NT2/D1 (cell line): Measurements from ENCODE around the gene PIK3AP1.
"Not testable (repeated sequence)": the region's sequence is repeated elsewhere in the genome, so short reads cannot be mapped to it uniquely, and the experiment has no call there.

Experiments used
- DNase-seq: peaks from one replicate; pipeline ENCODE4 v3.0.0-alpha.2; 2011; ENCODE audit warnings: low read depth, low spot score
- H3K27me3 ChIP-seq: 2 replicates; pipeline ENCODE4 v1.6.0; 2011; ENCODE audit warnings: mild to moderate bottlenecking; ENCODE audit not compliant: insufficient read length, insufficient read depth
- H3K36me3 ChIP-seq: 2 replicates; pipeline ENCODE4 v1.6.1; 2011; ENCODE audit warnings: mild to moderate bottlenecking, low read length, mixed read lengths; ENCODE audit not compliant: insufficient read depth, insufficient read length
- H3K4me1 ChIP-seq: 2 replicates; pipeline ENCODE4 v1.5.1; 2011; ENCODE audit not compliant: insufficient read depth, insufficient read length
- H3K4me3 ChIP-seq: 2 replicates; pipeline ENCODE4 v1.5.1; 2011; ENCODE audit warnings: low read depth; ENCODE audit not compliant: insufficient read length
- H3K9ac ChIP-seq: 2 replicates; pipeline ENCODE4 v1.6.0; 2011; ENCODE audit warnings: low read depth; ENCODE audit not compliant: insufficient read length
- H3K9me3 ChIP-seq: 2 replicates; pipeline ENCODE4 v1.5.1; 2011; ENCODE audit warnings: mild to moderate bottlenecking, low read length; ENCODE audit not compliant: insufficient read depth
- SUZ12 ChIP-seq: IDR thresholded peaks from 2 replicates; pipeline ENCODE4 v1.6.1; 2011; ENCODE audit not compliant: insufficient read length, insufficient read depth; ENCODE audit errors: extremely low read depth
- YY1 ChIP-seq: IDR thresholded peaks from 2 replicates; pipeline ENCODE4 v1.6.1; 2011; ENCODE audit not compliant: insufficient read length, insufficient read depth
- ZNF274 ChIP-seq: IDR thresholded peaks from 2 replicates; pipeline ENCODE4 v1.6.1; 2011; ENCODE audit warnings: mild to moderate bottlenecking, low read depth, low read length

PIK3AP1 gene

GRCh38 chr10:96584474-96584873 is 135.8 kb downstream of the PIK3AP1 start:
- DNase-seq, result no peak
- peaks cover 2% of the 10 kb centered on the region for H3K4me1 ChIP-seq
- H3K9me3 ChIP-seq, result no peaks in the 10 kb centered on the region
- H3K27me3 ChIP-seq, result no peaks in the 10 kb centered on the region
- H3K9ac ChIP-seq, result no peak overlapping the region
- H3K4me3 ChIP-seq, result no peak overlapping the region
- peaks cover 3% of the 10 kb centered on the region for H3K36me3 ChIP-seq
- TF ChIP-seq SUZ12 (no peak), ZNF274 (no peak), YY1 (no peak)

GRCh38 chr10:96584035-96584434 is 136.3 kb downstream of the PIK3AP1 start:
- no peaks in the 10 kb centered on the region for H3K27me3 ChIP-seq
- no peaks in the 10 kb centered on the region for H3K9me3 ChIP-seq
- H3K4me1 ChIP-seq, result peaks cover 2% of the 10 kb centered on the region
- no peak overlapping the region for H3K4me3 ChIP-seq
- no peak overlapping the region for H3K9ac ChIP-seq
- peaks cover 3% of the 10 kb centered on the region for H3K36me3 ChIP-seq
- TF ChIP-seq SUZ12, result no peak
- TF ChIP-seq ZNF274, result no peak
- TF ChIP-seq YY1, result no peak
- no peak for DNase-seq

- no peaks in the 10 kb centered on the region for H3K4me1 ChIP-seq
Measured at GRCh38 chr10:96579133-96579532, 141.2 kb downstream of the PIK3AP1 start.

GRCh38 chr10:96578633-96579032 is 141.7 kb downstream of the PIK3AP1 start:
- no peaks in the 10 kb centered on the region for H3K4me1 ChIP-seq
- no peak overlapping the region for H3K4me3 ChIP-seq
- H3K36me3 ChIP-seq, result peaks cover 24% of the 10 kb centered on the region
- DNase-seq, result no peak
- TF ChIP-seq ZNF274 (no peak), SUZ12 (no peak), YY1 (no peak)
- no peaks in the 10 kb centered on the region for H3K27me3 ChIP-seq
- no peak overlapping the region for H3K9ac ChIP-seq
- no peaks in the 10 kb centered on the region for H3K9me3 ChIP-seq

More at GRCh38 chr10:96579133-96579532, 141.2 kb downstream of the PIK3AP1 start:
- no peak for DNase-seq
- TF ChIP-seq ZNF274 (no peak), SUZ12 (no peak), YY1 (no peak)
- Histone ChIP-seq H3K9ac (no peak overlapping the region), H3K4me3 (no peak overlapping the region), H3K36me3 (peaks cover 24% of the 10 kb centered on the region), H3K9me3 (no peaks in the 10 kb centered on the region), H3K27me3 (no peaks in the 10 kb centered on the region)

GRCh38 chr10:96578022-96578421 is 142.3 kb downstream of the PIK3AP1 start:
- no peak for DNase-seq
- H3K4me1 ChIP-seq, result no peaks in the 10 kb centered on the region
- no peak overlapping the region for H3K9ac ChIP-seq
- no peak overlapping the region for H3K4me3 ChIP-seq
- TF ChIP-seq YY1 (no peak), SUZ12 (no peak), ZNF274 (no peak)
- peaks cover 24% of the 10 kb centered on the region for H3K36me3 ChIP-seq
- no peaks in the 10 kb centered on the region for H3K27me3 ChIP-seq
- H3K9me3 ChIP-seq, result no peaks in the 10 kb centered on the region

GRCh38 chr10:96577069-96577468 is 143.2 kb downstream of the PIK3AP1 start:
- Histone ChIP-seq H3K9me3 (no peaks in the 10 kb centered on the region), H3K36me3 (peaks cover 28% of the 10 kb centered on the region), H3K4me3 (no peak overlapping the region), H3K27me3 (no peaks in the 10 kb centered on the region), H3K9ac (no peak overlapping the region), H3K4me1 (no peaks in the 10 kb centered on the region)
- TF ChIP-seq SUZ12, result no peak
- TF ChIP-seq ZNF274, result no peak
- TF ChIP-seq YY1, result no peak
- DNase-seq, result no peak

- H3K27me3 ChIP-seq, result no peaks in the 10 kb centered on the region
- H3K4me3 ChIP-seq, result no peak overlapping the region
- H3K9me3 ChIP-seq, result no peaks in the 10 kb centered on the region
- no peak for TF ChIP-seq SUZ12
- TF ChIP-seq YY1, result no peak
- TF ChIP-seq ZNF274, result no peak
- H3K9ac ChIP-seq, result no peak overlapping the region
- DNase-seq, result no peak
- no peaks in the 10 kb centered on the region for H3K4me1 ChIP-seq
- peaks cover 29% of the 10 kb centered on the region for H3K36me3 ChIP-seq
Measured at GRCh38 chr10:96576277-96576980, 143.9 kb downstream of the PIK3AP1 start.

GRCh38 chr10:96574564-96574963 is 145.8 kb downstream of the PIK3AP1 start:
- H3K9me3 ChIP-seq, H3K4me1 ChIP-seq, H3K9ac ChIP-seq, H3K4me3 ChIP-seq, DNase-seq, H3K27me3 ChIP-seq: not testable (repeated sequence)
- H3K36me3 ChIP-seq, result peaks cover 36% of the 10 kb centered on the region
